ENCODE measurements around the gene PCDHGA7. TPM values are rescaled to one million over a fixed set of nuclear protein-coding genes. Genes with fewer than 3 reads are reported as not detected.
A peak's percentile ranks its signal among the peaks of the same experiment; 100 is the strongest.

The PCDHGA7 gene
- polyA plus RNA-seq, 1 experiment = 2.7 TPM

- CTCF ChIA-PET = interaction anchor here (0.6 to 1.3 kb wide), 5 partner anchors 198 to 207 kb away, joined by 3 to 12 read pairs (median 4); no protein-coding TSS in a partner anchor
- POLR2A ChIA-PET = no interaction called here
Observed at GRCh38 chr5:141359790-141360426, 22.6 kb upstream of the PCDHGA7 start, which contains the start of gene PCDHGB2. Gene PCDHGB2, plus strand, starts transcription at chr5:141359994. Its CDS starts 142 bp downstream, at chr5:141360136.

GRCh38 chr5:141360685-141361084 lies 21.9 kb upstream of the PCDHGA7 start:
- H3K27ac ChIP-seq (ENCODE audit: low read depth, low read length) = no peak overlapping the region
- H3K9me3 ChIP-seq (ENCODE audit: control insufficient read depth, insufficient read depth, low read length) = peaks cover 65% of the 10 kb centered on the region
- no peak for TF ChIP-seq CTCF (IDR thresholded peaks at IDR 0.05; ENCODE audit: low read depth, low read length)
- CTCF ChIA-PET = interaction anchor here (0.6 to 1.3 kb wide), 4 partner anchors 197 to 206 kb away, joined by 3 to 12 read pairs (median 4); no protein-coding TSS in a partner anchor
- H3K4me3 ChIP-seq (ENCODE audit: low read depth, low read length) = no peak overlapping the region
- POLR2A ChIA-PET = no interaction called here
- H3K27me3 ChIP-seq (ENCODE audit: control insufficient read depth, insufficient read depth, low read length) = peaks cover 24% of the 10 kb centered on the region
- no peak for DNase-seq (ENCODE audit: low read depth, low spot score)

More at GRCh38 chr5:141359790-141360426, 22.6 kb upstream of the PCDHGA7 start, which contains the start of gene PCDHGB2:
- DNase-seq (ENCODE audit: low read depth, low spot score) = no peak
- Histone ChIP-seq H3K9me3 (ENCODE audit: control insufficient read depth, insufficient read depth, low read length) (peaks cover 65% of the 10 kb centered on the region), H3K27me3 (ENCODE audit: control insufficient read depth, insufficient read depth, low read length) (peaks cover 17% of the 10 kb centered on the region), H3K4me3 (ENCODE audit: low read depth, low read length) (peak within 1 kb of the TSS; percentile 50), H3K27ac (ENCODE audit: low read depth, low read length) (peak within 1 kb of the TSS; percentile 49)
- TF ChIP-seq CTCF (IDR thresholded peaks at IDR 0.05; ENCODE audit: low read depth, low read length) = peak; percentile 49

GRCh38 chr5:141362719-141363118 lies 19.8 kb upstream of the PCDHGA7 start:
- TF ChIP-seq CTCF (IDR thresholded peaks at IDR 0.05; ENCODE audit: low read depth, low read length) = no peak
- no peak overlapping the region for H3K4me3 ChIP-seq (ENCODE audit: low read depth, low read length)
- no peak overlapping the region for H3K27ac ChIP-seq (ENCODE audit: low read depth, low read length)
- ChIA-PET POLR2A (no interaction called here), CTCF (interaction anchor here (1.0 to 1.7 kb wide), 2 partner anchors 24 to 201 kb away, joined by 3 to 5 read pairs; partner anchors contain the start of gene PCDHGA2)
- H3K9me3 ChIP-seq (ENCODE audit: control insufficient read depth, insufficient read depth, low read length) = peaks cover 61% of the 10 kb centered on the region
- no peak for DNase-seq (ENCODE audit: low read depth, low spot score)
- H3K27me3 ChIP-seq (ENCODE audit: control insufficient read depth, insufficient read depth, low read length) = peaks cover 32% of the 10 kb centered on the region

GRCh38 chr5:141363952-141364660 lies 18.4 kb upstream of the PCDHGA7 start, which contains the start of gene PCDHGA5:
Gene PCDHGA5, plus strand, starts transcription at chr5:141364162. Its CDS starts 169 bp downstream, at chr5:141364331.
- DNase-seq (ENCODE audit: low read depth, low spot score) = no peak
- peak; percentile 10; the same call in 1 of the 2 replicates for TF ChIP-seq CTCF (IDR thresholded peaks at IDR 0.05; ENCODE audit: low read depth, low read length)
- H3K27me3 ChIP-seq (ENCODE audit: control insufficient read depth, insufficient read depth, low read length) = peaks cover 32% of the 10 kb centered on the region
- peak within 1 kb of the TSS; percentile 10; the same call in 1 of the 2 replicates for H3K4me3 ChIP-seq (ENCODE audit: low read depth, low read length)
- POLR2A ChIA-PET = no interaction called here
- CTCF ChIA-PET = interaction anchor here (0.7 to 2.0 kb wide), 6 partner anchors 34 to 204 kb away, joined by 3 to 11 read pairs (median 4); partner anchors contain the start of gene PCDHGA1
- H3K27ac ChIP-seq (ENCODE audit: low read depth, low read length) = no peak within 1 kb of the TSS
- H3K9me3 ChIP-seq (ENCODE audit: control insufficient read depth, insufficient read depth, low read length) = peaks cover 59% of the 10 kb centered on the region
